ENCODE results near the gene DPP6.

GRCh38 chr7:154859747-154860620 lies 807.8 kb downstream of the DPP6 start:
- TF ChIP-seq CTCF (IDR thresholded peaks at IDR 0.05) (no peak), POLR2A (IDR thresholded peaks at IDR 0.05) (no peak)

Measured in Peyer's patch (tissue), 4 donors.